Keratinocyte (primary cell): ENCODE results near the gene EPB41L2. TPM values are rescaled to one million over a fixed set of nuclear protein-coding genes. Genes with fewer than 3 reads are reported as not detected.

ENCODE experiments used
- DNase-seq: peaks from one replicate; pipeline ENCODE4 v3.0.0-alpha.2; 2011; ENCODE audit warnings: low read depth, missing footprints, low spot score
- FAIRE-seq: peaks from 2 replicates; lab custom pipeline; 2011; peaks lifted over from hg19 to GRCh38; lab: Jason Lieb, UNC
- H2AFZ ChIP-seq: 2 replicates; pipeline ENCODE4 v1.6.0; 2012; ENCODE audit warnings: low read length, control low read depth, inconsistent platforms; ENCODE audit not compliant: control insufficient read depth
- H3K27ac ChIP-seq: 2 replicates; pipeline ENCODE4 v1.5.1; 2011; ENCODE audit warnings: low read length; ENCODE audit not compliant: control insufficient read depth, insufficient read depth
- H3K27me3 ChIP-seq: 3 replicates; pipeline ENCODE4 v1.6.0; 2011; ENCODE audit warnings: low read length; ENCODE audit not compliant: control insufficient read depth, insufficient read depth; ENCODE audit errors: extremely low read depth
- H3K36me3 ChIP-seq, 2 experiments: 2 replicates in 1 of 2; 3 replicates in 1 of 2; pipeline ENCODE4 v1.5.1; 2011; ENCODE audit warnings: low read length in 2 of 2, mild to moderate bottlenecking in 1 of 2; ENCODE audit not compliant: control insufficient read depth in 2 of 2, insufficient read depth in 2 of 2; ENCODE audit errors: extremely low read depth in 1 of 2
- H3K4me1 ChIP-seq: 3 replicates; pipeline ENCODE4 v1.5.1; 2011; ENCODE audit warnings: low read length; ENCODE audit not compliant: control insufficient read depth, insufficient read depth; ENCODE audit errors: extremely low read depth
- H3K4me2 ChIP-seq: 3 replicates; pipeline ENCODE4 v1.6.0; 2011; ENCODE audit warnings: low read depth, low read length; ENCODE audit not compliant: control insufficient read depth, insufficient read depth; ENCODE audit errors: extremely low read depth
- H3K4me3 ChIP-seq, 3 experiments: fragments of 200-600 bp in 1 of 3; sonication (generic) in 1 of 3; 2 replicates in 2 of 3; 3 replicates in 1 of 3; pipeline ENCODE4 v1.5.1; 2011 to 2016; ENCODE audit warnings: low read length in 3 of 3, mild to moderate bottlenecking in 3 of 3, control low read depth in 2 of 3, inconsistent platforms in 1 of 3, low read depth in 1 of 3, mixed read lengths in 1 of 3, mixed run types in 1 of 3, moderate library complexity in 1 of 3; ENCODE audit not compliant: control insufficient read depth in 2 of 3, insufficient read depth in 2 of 3; ENCODE audit errors: extremely low read depth in 1 of 3
- H3K79me2 ChIP-seq: 2 replicates; pipeline ENCODE4 v1.6.0; 2012; ENCODE audit warnings: low read length; ENCODE audit not compliant: control insufficient read depth, insufficient read depth
- H3K9ac ChIP-seq: 3 replicates; pipeline ENCODE4 v1.6.0; 2011; ENCODE audit warnings: low read length; ENCODE audit not compliant: control insufficient read depth, insufficient read depth; ENCODE audit errors: extremely low read depth
- H3K9me1 ChIP-seq: 3 replicates; pipeline ENCODE4 v1.6.0; 2011; ENCODE audit warnings: low read length; ENCODE audit not compliant: control insufficient read depth, insufficient read depth; ENCODE audit errors: extremely low read depth
- H3K9me3 ChIP-seq: 2 replicates; pipeline ENCODE4 v1.5.1; 2012; ENCODE audit warnings: low read depth, low read length; ENCODE audit not compliant: control insufficient read depth
- H4K20me1 ChIP-seq: 3 replicates; pipeline ENCODE4 v1.6.0; 2011; ENCODE audit warnings: low read length; ENCODE audit not compliant: control insufficient read depth, insufficient read depth; ENCODE audit errors: extremely low read depth
- CTCF ChIP-seq, 3 experiments: IDR thresholded peaks in 1 of 3; conservative IDR thresholded peaks in 1 of 3; optimal IDR thresholded peaks in 1 of 3; 2 replicates in 2 of 3; 3 replicates in 1 of 3; pipeline versions ENCODE3 to v1.5.1; 2011; ENCODE audit warnings: low read length in 3 of 3, mild to moderate bottlenecking in 3 of 3, moderate library complexity in 2 of 3, control low read depth in 1 of 3, inconsistent platforms in 1 of 3; ENCODE audit not compliant: insufficient read depth in 2 of 3; ENCODE audit errors: extremely low read depth in 1 of 3
- EZH2 ChIP-seq: IDR thresholded peaks from one replicate; pipeline ENCODE4 v1.6.1; 2012; ENCODE audit warnings: inconsistent platforms, mild to moderate bottlenecking, low read length, moderate library complexity
- dilution Hi-C: fragments of 300-500 bp; cut with MboI; formaldehyde crosslinking; loops from one replicate; pipeline ENCODE4 v1.7.0; 2020; ENCODE audit warnings: low sequenced_read_pairs; ENCODE audit not compliant: extremely low pct_ligation_motif_present
- polyA plus RNA-seq, 5 experiments: library from polyadenylated mRNA; depleted of rRNA in 3 of 5; stranded (reverse) in 3 of 5; stranded (forward) in 1 of 5; unstranded in 1 of 5; fragments of >200 nt; gene quantifications; 1 replicate in 1 of 5; 2 replicates in 3 of 5; 3 replicates in 1 of 5; pipeline versions ENCODE4 v1.2.1 to v1.2.3, GENCODE V29; 2011 to 2012; ENCODE audit warnings: missing spikeins in 2 of 5, low read depth in 1 of 5, low replicate concordance in 1 of 5

EPB41L2 gene
- polyA plus RNA-seq, 1 donor (not counting 4 experiments of a cell fraction or from before 2014, with no cell fraction given), result 22.0 TPM

- TF ChIP-seq CTCF (optimal IDR thresholded peaks at IDR 0.05 in 1 of 3, IDR thresholded peaks at IDR 0.05 in 1 of 3, conservative IDR thresholded peaks at IDR 0.05 in 1 of 3; ENCODE audit: extremely low read depth in 1 of 3, insufficient read depth in 2 of 3, low read length in 3 of 3) (no peak), EZH2 (no peak)
- dilution Hi-C loops, result no loop called here
- no peaks in the 10 kb centered on the region for H4K20me1 ChIP-seq
- FAIRE-seq, result no peak
- H3K36me3 ChIP-seq, result no peaks in the 10 kb centered on the region
- no peak overlapping the region for H3K9ac ChIP-seq
- no peaks in the 10 kb centered on the region for H3K4me1 ChIP-seq
- no peaks in the 10 kb centered on the region for H3K27me3 ChIP-seq
- no peak for DNase-seq
- H3K27ac ChIP-seq, result no peak overlapping the region
- no peak overlapping the region for H3K4me3 ChIP-seq
- H2AFZ ChIP-seq, result no peak overlapping the region
- H3K9me3 ChIP-seq, result no peaks in the 10 kb centered on the region
- H3K79me2 ChIP-seq, result no peaks in the 10 kb centered on the region
- no peaks in the 10 kb centered on the region for H3K9me1 ChIP-seq
- H3K4me2 ChIP-seq, result no peak overlapping the region
Measured at GRCh38 chr6:130849594-130849993, 213.5 kb downstream of the EPB41L2 start.

GRCh38 chr6:130848945-130849344, 214.1 kb downstream of the EPB41L2 start:
- Histone ChIP-seq H3K27ac (no peak overlapping the region), H3K9me3 (no peaks in the 10 kb centered on the region), H3K79me2 (no peaks in the 10 kb centered on the region), H3K9ac (no peak overlapping the region), H3K36me3 (no peaks in the 10 kb centered on the region), H3K4me2 (no peak overlapping the region), H4K20me1 (no peaks in the 10 kb centered on the region), H3K4me3 (no peak overlapping the region), H3K9me1 (no peaks in the 10 kb centered on the region), H2AFZ (no peak overlapping the region), H3K27me3 (no peaks in the 10 kb centered on the region), H3K4me1 (no peaks in the 10 kb centered on the region)
- no peak for DNase-seq
- dilution Hi-C loops, result no loop called here
- FAIRE-seq, result no peak
- TF ChIP-seq CTCF (optimal IDR thresholded peaks at IDR 0.05 in 1 of 3, IDR thresholded peaks at IDR 0.05 in 1 of 3, conservative IDR thresholded peaks at IDR 0.05 in 1 of 3; ENCODE audit: extremely low read depth in 1 of 3, insufficient read depth in 2 of 3, low read length in 3 of 3) (no peak), EZH2 (no peak)
